Activated B cell treated with CpG ODN at 0.5 μM for 24 hours (primary cell): ENCODE data around the gene HBB. TPM values are rescaled to one million over a fixed set of nuclear protein-coding genes. Genes with fewer than 3 reads are reported as not detected.

Source experiments
- ATAC-seq: fragments of 200-7000 bp; cut with Tn5 transposase; one replicate; pipeline ENCODE4 v1.10.0; 2021; ENCODE audit warnings: low read depth, mild to moderate bottlenecking, moderate library complexity
- CTCF ChIA-PET: fragments of 350-600 bp; sonication (Branson Sonifier 250); formaldehyde crosslinking; loops from one replicate; lab custom pipeline; 2021; ENCODE audit warnings: antibody characterized with exemption; lab: Charles Lee
- POLR2A ChIA-PET: fragments of 350-600 bp; sonication (Branson Sonifier 250); formaldehyde crosslinking; loops from one replicate; lab custom pipeline; 2021; ENCODE audit warnings: antibody characterized with exemption; lab: Charles Lee
- DNase-seq: peaks from one replicate; pipeline ENCODE4 v3.0.0; 2022
- H3K27ac Mint-ChIP-seq: one replicate; pipeline ENCODE4 v1.8.0; 2020; ENCODE audit warnings: mixed read lengths
- H3K27me3 Mint-ChIP-seq: one replicate; pipeline ENCODE4 v1.8.0; 2021; ENCODE audit warnings: mixed read lengths
- H3K36me3 Mint-ChIP-seq: one replicate; pipeline ENCODE4 v1.8.0; 2021; ENCODE audit warnings: low read depth, mixed read lengths
- H3K4me1 Mint-ChIP-seq: one replicate; pipeline ENCODE4 v1.8.0; 2021; ENCODE audit warnings: mixed read lengths
- H3K4me3 Mint-ChIP-seq: one replicate; pipeline ENCODE4 v1.8.0; 2020; ENCODE audit warnings: mild to moderate bottlenecking, mixed read lengths
- H3K9me3 Mint-ChIP-seq: one replicate; pipeline ENCODE4 v1.8.0; 2020; ENCODE audit warnings: mixed read lengths
- intact Hi-C: fragments of 100-400 bp; cut with micrococcal nuclease; formaldehyde crosslinking; loops from one replicate; pipeline ENCODE4 v1.15.1; 2024
- total RNA-seq: library from RNA; stranded (reverse); gene quantifications from 2 replicates; pipeline ENCODE4 v1.2.3, GENCODE V29; 2022
- TF ChIP-seq, protein P1 (sequence below): fragments of 200-600 bp; IDR thresholded peaks from one replicate; pipeline ENCODE4 v1.8.0; 2022; ENCODE audit warnings: antibody characterized with exemption, mild to moderate bottlenecking

HBB gene
- total RNA-seq, 1 donor from 2014 or later: 147 TPM

- peaks cover under 1% of the 10 kb centered on the region for H3K4me1 Mint-ChIP-seq
- TF ChIP-seq, protein P1, sequence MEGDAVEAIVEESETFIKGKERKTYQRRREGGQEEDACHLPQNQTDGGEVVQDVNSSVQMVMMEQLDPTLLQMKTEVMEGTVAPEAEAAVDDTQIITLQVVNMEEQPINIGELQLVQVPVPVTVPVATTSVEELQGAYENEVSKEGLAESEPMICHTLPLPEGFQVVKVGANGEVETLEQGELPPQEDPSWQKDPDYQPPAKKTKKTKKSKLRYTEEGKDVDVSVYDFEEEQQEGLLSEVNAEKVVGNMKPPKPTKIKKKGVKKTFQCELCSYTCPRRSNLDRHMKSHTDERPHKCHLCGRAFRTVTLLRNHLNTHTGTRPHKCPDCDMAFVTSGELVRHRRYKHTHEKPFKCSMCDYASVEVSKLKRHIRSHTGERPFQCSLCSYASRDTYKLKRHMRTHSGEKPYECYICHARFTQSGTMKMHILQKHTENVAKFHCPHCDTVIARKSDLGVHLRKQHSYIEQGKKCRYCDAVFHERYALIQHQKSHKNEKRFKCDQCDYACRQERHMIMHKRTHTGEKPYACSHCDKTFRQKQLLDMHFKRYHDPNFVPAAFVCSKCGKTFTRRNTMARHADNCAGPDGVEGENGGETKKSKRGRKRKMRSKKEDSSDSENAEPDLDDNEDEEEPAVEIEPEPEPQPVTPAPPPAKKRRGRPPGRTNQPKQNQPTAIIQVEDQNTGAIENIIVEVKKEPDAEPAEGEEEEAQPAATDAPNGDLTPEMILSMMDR: no peak
- POLR2A ChIA-PET: no interaction called here
- CTCF ChIA-PET: no interaction called here
- no peak overlapping the region for H3K4me3 Mint-ChIP-seq
- no peak for DNase-seq
- no peak for ATAC-seq
- no peak overlapping the region for H3K27ac Mint-ChIP-seq
- peaks cover under 1% of the 10 kb centered on the region for H3K27me3 Mint-ChIP-seq
- intact Hi-C loops: no loop called here
- H3K36me3 Mint-ChIP-seq: no peaks in the 10 kb centered on the region
- no peaks in the 10 kb centered on the region for H3K9me3 Mint-ChIP-seq
Observed at GRCh38 chr11:5229356-5229755, 2.5 kb upstream of the HBB start.

DNA sequence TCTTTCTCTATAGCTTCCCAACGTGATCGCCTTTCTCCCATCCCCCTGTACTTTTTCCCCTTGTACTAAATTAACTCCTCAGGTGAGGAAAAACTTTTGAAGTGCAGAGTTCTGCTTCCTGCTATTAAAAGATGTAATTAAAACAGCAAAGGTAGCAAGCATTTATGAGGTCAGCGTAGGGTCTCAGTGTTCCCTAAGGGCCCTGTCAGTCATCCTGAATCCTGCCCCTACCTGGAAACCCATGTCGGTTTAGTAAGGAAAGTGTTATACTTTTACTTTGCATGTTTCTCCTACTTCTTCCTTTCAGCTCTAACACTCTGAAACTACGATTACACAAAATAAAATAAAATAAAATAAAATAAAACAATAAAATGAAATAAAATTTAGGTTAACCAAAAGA is 1.3 kb upstream of the HBB start:
- CTCF ChIA-PET: no interaction called here
- no peak for ATAC-seq
- no peak overlapping the region for H3K27ac Mint-ChIP-seq
- H3K4me3 Mint-ChIP-seq: no peak overlapping the region
- H3K27me3 Mint-ChIP-seq: peaks cover 2% of the 10 kb centered on the region
- H3K4me1 Mint-ChIP-seq: no peaks in the 10 kb centered on the region
- no peaks in the 10 kb centered on the region for H3K36me3 Mint-ChIP-seq
- TF ChIP-seq, protein P1: no peak
- no peaks in the 10 kb centered on the region for H3K9me3 Mint-ChIP-seq
- intact Hi-C loops: no loop called here
- no peak for DNase-seq
- POLR2A ChIA-PET: no interaction called here

- CTCF ChIA-PET: no interaction called here
- H3K4me3 Mint-ChIP-seq: no peak overlapping the region
Observed at GRCh38 chr11:5227681-5228080, 810 bp upstream of the HBB start.

GRCh38 chr11:5225480-5225871 is 1.4 kb downstream of the HBB start:
- Mint-ChIP-seq H3K4me3 (no peak overlapping the region), H3K27ac (no peak overlapping the region), H3K27me3 (peaks cover 2% of the 10 kb centered on the region), H3K4me1 (no peaks in the 10 kb centered on the region), H3K36me3 (no peaks in the 10 kb centered on the region), H3K9me3 (no peaks in the 10 kb centered on the region)
- ATAC-seq (no peak), DNase-seq (no peak)
- TF ChIP-seq, protein P1: no peak
- POLR2A ChIA-PET: no interaction called here
- intact Hi-C loops: no loop called here
- CTCF ChIA-PET: no interaction called here

More at GRCh38 chr11:5227681-5228080, 810 bp upstream of the HBB start:
- H3K36me3 Mint-ChIP-seq: no peaks in the 10 kb centered on the region
- peaks cover 2% of the 10 kb centered on the region for H3K27me3 Mint-ChIP-seq
- TF ChIP-seq, protein P1: no peak
- H3K4me1 Mint-ChIP-seq: no peaks in the 10 kb centered on the region
- DNase-seq (no peak), ATAC-seq (no peak)
- H3K27ac Mint-ChIP-seq: no peak overlapping the region
- intact Hi-C loops: no loop called here
- POLR2A ChIA-PET: no interaction called here
- no peaks in the 10 kb centered on the region for H3K9me3 Mint-ChIP-seq

DNA sequence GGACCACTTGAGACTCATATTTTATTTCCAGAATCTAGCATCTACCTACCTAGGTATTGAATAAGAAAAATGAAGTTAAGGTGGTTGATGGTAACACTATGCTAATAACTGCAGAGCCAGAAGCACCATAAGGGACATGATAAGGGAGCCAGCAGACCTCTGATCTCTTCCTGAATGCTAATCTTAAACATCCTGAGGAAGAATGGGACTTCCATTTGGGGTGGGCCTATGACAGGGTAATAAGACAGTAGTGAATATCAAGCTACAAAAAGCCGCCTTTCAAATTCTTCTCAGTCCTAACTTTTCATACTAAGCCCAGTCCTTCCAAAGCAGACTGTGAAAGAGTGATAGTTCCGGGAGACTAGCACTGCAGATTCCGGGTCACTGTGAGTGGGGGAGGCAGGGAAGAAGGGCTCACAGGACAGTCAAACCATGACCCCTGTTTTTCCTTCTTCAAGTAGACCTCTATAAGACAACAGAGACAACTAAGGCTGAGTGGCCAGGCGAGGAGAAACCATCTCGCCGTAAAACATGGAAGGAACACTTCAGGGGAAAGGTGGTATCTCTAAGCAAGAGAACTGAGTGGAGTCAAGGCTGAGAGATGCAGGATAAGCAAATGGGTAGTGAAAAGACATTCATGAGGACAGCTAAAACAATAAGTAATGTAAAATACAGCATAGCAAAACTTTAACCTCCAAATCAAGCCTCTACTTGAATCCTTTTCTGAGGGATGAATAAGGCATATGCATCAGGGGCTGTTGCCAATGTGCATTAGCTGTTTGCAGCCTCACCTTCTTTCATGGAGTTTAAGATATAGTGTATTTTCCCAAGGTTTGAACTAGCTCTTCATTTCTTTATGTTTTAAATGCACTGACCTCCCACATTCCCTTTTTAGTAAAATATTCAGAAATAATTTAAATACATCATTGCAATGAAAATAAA is 2.1 kb downstream of the HBB start:
- intact Hi-C loops: no loop called here
- ATAC-seq: no peak
- Mint-ChIP-seq H3K4me1 (no peaks in the 10 kb centered on the region), H3K9me3 (no peaks in the 10 kb centered on the region), H3K27ac (no peak overlapping the region), H3K36me3 (no peaks in the 10 kb centered on the region), H3K4me3 (no peak overlapping the region), H3K27me3 (peaks cover 2% of the 10 kb centered on the region)
- CTCF ChIA-PET: no interaction called here
- TF ChIP-seq, protein P1: no peak
- POLR2A ChIA-PET: no interaction called here
- DNase-seq: no peak
